HG02798 (cell line): Measurements from ENCODE around the gene ZNF501.

Source experiments
- ATAC-seq: cut with Tn5 transposase; IDR thresholded peaks from one replicate; pipeline ENCODE4 v1.9.1; 2021; ENCODE audit warnings: mild to moderate bottlenecking; ENCODE audit not compliant: unreplicated experiment, poor library complexity

The ZNF501 gene

DNA sequence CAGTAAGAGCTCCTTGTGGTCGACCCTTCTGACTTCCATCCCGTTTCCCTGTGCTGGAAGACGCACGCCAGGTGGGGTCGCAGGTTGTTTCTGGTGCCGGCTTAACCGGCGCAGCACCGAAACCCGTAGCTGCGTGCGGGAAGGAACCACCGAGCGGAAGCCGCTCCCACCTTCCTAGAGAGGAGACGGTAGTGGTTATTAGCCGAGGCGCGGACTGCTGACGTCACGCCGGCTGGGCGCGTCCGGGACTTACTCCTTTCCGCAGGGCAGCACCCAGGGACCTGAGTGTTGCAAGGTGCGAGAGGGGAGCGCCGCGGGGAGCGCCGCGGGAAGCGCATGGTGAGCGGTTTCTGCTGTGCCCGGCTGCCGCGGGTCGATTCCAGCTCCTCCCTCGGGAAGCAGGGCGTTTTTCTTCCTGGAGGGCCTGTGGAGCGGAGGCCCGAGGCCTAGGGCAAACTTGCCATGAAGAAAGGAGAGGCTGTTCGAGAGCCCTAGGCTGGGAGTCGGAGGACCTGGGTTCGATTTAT lies at the start of gene ZNF501:
ZNF501 (plus strand) TSS at position 252 of the 527 bp plus-strand sequence. CDS start 4,787 bp downstream, outside the sequence.
- peak; percentile 86 for ATAC-seq

DNA sequence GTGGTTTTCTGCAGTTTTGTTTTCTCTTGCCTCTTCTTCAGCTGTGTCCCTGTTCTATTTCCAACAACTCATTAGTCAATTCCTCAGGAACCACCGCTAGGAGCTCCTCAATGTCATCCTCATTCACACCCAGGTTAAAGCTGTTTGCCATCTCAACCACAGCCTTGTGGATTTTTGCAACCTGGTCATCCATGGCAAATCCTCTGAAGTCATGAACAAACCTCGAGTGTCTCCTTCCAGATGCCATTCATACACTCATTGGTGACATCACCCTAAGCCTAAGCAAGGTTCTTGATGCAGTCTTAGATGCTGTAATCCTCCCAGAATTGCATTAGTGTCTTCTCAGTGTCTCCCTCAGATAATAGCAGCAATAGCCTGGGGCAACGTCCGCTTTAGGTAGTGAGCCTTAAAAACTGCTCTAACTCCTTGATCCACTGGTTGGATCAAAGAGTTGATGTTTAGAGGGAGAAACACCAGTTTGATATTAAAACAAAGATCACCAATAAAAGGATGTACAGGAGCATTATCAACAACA lies 48.4 kb upstream of the ZNF501 start:
- ATAC-seq: no peak

DNA sequence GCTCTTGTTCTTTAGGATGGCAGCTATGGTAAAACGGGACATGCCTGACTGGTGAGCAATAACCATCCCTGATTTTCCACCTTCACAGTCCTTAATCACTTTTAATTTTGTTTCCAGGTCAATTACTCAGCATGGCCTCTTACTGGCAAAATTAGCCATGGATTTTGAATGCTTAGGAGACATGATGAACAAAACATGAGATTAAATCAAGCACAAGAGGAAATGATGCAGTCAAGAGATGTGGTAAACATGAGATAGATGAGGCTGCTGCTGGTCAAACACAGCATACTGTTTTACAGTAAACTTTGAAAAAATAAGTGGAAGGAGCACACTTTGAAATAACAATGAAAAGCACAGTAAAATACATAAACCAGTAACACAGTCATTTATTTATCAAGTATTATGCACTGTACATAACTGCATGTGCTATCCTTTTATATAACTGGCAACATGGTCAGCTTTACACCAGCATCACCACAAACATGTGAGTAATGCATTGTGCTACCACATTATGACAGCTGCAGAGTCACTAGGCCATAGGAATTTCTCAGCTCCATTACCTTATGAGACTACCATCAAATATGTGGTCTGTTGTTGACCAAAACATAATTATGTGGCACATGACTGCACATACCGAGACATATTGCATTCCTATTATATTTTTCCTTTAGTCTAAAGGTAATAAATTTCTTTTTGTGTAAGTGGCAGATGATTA lies 47.1 kb upstream of the ZNF501 start:
- ATAC-seq: no peak

DNA sequence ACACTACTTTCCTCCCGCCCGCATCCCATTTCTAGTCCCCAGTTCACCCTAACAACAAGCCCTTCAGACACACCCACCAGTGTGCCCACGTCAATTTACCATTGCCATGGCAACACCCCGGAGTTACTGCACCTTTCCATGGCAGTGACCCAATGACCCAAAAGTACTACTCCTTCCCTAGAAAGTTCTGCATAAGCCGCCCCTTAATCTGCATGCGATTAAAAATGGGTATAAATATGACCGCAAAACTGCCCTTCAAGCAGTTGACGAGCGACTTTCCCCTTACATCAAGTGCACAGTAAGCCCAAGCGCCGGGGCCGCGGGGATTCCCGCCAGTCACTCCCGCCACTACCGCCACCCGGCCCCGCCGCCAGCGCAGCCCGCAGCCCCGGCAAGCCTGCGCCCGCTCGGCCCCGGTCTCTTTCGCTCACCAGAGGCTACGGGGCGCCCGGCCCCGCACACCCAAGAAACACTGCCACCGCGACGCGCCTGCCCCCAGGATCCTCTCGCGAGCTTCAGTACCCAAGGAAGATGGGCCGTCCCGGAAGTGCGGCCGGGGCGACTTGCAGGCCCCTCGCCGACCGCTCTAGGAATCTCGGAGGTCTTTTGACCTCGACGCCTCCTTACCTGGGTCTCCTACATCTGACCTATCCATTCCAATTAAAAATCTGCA lies 44.2 kb upstream of the ZNF501 start:
- peak; percentile 93 for ATAC-seq

DNA sequence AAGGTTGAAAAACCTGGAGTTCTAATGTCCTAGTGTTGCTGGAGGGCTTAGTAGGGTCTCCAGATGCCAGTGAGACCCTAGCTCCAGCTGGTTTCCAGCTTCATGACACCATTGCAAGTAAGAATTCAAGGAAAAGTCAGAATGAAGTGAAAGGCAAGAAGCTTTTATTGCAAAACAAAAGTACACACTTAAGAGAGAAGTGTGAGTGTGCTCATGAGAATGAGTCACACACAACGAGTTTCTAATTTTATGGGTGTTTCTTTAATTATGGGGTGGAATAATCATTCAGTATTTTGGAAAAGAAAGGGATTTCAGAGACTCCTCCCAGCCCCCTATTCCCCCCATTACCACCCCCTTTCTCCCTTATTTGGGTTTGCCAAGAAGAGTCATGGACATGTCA lies 41.5 kb upstream of the ZNF501 start:
- ATAC-seq: no peak

DNA sequence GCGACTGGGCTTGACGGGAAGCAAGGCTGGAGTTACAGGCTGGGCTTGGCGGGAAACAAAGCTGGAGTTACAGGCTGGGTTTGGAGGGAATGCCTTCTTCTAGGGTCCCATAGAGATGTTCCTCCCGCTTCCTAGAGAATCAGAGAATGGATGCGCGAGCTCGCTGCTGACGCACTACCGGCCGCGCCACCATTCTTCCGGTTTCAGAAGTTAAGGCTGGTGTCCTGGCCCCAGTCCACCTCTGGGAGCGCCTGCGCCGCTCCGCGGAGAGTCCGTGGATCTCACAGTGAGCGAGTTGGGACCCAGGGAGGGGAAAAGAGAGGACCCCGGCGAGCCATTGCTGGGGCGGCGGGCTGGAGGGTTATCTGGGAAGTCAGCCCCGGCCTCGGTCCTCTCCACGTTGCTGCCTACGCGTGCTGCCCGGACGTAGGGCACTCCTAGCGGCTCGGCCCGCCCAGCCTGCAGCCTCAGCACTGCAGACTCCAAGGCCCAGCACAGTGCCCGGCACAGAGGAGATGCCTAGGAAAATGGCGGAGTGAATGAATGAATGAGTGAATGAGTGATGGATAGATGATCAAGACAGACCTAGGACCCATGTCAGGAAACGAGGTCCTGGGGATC lies 16.9 kb upstream of the ZNF501 start, which contains the start of gene ZNF502:
ZNF502 (plus strand) TSS at position 206 of the 621 bp plus-strand sequence. CDS start 7,602 bp downstream, outside the sequence.
- ATAC-seq: no peak

DNA sequence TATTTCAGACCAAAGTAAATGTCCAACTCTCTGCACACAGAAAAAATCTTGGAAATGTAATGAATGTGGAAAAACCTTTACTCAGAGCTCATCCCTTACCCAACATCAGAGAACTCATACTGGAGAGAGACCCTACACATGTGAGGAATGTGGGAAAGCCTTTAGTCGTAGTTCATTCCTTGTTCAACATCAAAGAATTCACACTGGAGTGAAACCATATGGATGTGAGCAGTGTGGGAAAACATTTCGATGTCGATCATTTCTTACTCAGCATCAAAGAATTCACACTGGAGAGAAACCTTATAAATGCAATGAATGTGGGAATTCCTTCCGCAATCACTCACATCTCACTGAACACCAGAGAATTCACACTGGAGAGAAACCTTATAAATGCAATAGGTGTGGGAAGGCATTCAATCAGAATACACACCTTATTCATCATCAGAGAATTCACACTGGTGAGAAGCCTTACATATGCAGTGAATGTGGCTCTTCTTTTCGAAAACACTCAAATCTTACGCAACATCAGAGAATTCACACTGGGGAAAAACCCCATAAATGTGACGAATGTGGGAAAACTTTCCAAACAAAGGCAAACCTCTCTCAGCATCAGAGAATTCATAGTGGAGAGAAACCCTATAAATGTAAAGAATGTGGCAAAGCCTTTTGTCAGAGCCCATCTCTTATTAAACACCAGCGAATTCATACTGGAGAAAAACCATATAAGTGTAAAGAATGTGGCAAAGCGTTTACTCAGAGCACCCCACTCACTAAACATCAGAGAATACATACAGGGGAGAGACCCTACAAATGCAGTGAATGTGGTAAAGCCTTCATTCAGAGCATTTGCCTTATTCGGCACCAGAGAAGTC lies 8.0 kb upstream of the ZNF501 start:
- ATAC-seq: no peak

DNA sequence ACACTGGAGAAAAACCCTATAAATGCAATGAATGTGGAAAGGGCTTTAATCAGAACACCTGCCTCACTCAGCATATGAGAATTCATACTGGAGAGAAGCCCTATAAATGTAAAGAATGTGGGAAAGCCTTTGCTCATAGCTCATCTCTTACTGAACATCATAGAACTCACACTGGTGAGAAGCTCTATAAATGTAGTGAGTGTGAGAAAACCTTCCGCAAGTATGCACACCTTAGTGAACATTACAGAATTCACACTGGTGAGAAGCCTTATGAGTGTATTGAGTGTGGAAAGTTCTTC lies 7.4 kb upstream of the ZNF501 start:
- no peak for ATAC-seq

DNA sequence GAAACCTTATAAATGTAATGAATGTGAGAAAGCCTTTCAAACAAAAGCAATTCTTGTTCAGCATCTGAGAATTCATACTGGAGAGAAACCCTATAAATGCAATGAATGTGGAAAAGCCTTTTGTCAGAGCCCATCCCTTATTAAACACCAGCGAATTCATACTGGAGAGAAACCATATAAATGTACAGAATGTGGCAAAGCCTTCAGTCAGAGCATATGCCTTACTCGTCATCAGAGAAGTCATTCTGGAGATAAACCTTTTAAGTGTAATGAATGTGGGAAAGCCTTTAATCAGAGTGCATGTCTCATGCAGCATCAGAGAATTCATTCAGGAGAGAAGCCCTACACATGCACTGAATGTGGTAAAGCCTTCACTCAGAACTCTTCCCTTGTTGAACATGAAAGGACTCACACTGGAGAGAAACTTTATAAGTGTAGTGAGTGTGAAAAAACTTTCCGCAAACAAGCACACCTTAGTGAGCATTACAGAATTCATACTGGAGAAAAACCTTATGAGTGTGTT lies 5.3 kb downstream of the ZNF501 start:
- no peak for ATAC-seq

DNA sequence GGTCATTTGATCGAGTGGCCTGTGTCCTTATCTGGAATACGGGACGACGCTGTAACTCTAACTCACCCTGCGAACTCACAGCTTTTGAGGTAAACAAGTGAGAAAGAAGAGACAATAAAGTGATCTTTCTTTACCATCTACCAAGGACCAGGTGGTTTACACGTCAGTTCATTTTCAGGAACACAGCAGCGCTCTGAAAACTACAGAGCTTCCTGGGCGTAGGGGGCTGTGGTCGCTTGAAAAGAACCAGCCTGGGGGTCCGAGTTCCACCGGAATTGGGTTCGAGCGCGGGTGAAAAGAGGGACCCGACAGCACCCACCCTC lies 31.6 kb downstream of the ZNF501 start:
- no peak for ATAC-seq

DNA sequence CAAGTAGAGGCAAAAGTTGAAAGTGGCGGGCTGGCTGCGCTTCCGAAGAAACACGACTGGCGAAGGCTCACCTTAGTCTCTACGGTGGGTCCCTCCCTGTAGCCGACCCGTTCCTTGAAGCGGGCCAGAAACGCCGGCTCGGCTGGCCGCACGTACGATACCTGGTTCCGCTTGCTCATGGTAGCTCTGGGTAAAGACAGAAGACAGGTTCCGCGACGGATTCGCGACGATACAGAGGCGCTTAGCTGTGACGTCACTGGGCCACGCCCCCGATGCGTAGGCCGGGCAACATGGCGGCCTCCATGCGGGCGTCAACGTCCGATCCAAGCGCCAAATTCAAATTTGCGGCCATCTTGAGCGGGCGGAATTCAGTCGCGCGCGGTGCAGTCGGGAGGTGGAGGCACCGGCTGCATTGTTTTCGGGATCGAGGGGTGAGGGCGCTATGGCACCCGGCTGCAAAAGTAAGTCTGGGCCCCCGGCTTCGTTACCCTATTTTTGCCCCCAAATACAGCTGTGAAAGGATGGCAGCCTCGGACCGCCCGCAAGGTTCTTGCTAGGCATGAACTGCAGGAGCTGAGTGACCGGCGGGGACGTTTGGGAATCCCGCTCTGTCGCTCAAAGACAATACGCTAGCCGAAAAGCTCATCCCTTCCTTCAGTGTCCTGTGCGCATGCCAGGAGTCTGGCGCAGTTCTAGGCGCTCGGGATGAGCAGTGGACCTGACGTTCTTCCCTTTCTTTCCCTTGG lies 32.2 kb downstream of the ZNF501 start, which contains the start of the genes KIAA1143 and KIF15:
KIAA1143 (minus strand) TSS at position 196 of the 746 bp plus-strand sequence; CDS start at position 179, 17 bp downstream.
KIF15 (plus strand) TSS at position 371 of the 746 bp plus-strand sequence; CDS start at position 443, 72 bp downstream.
- peak; percentile 94 for ATAC-seq

DNA sequence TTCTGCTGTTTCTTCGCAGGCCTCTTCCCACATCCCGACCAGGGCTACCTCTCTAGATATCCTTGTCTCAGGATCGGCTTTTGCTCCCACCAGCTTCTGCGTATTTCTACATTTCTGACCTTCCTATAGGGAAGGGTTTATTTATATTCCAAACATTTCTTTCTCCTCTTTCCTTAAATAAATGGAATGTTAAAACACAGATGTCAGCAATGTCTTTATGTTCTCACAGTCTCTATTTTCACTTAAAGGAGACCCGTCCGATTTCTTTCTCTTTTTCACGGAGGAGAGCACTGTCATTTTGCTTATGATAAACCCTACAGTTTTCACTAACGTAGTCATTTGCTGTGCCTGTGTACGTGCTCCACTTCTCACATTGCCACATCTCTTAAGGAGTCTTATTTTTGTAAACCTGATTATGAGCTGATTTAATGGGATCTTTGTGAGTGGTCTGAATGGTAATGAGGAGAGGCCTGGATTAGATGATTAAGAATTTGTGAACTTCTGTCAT lies 32.8 kb downstream of the ZNF501 start:
- no peak for ATAC-seq

DNA sequence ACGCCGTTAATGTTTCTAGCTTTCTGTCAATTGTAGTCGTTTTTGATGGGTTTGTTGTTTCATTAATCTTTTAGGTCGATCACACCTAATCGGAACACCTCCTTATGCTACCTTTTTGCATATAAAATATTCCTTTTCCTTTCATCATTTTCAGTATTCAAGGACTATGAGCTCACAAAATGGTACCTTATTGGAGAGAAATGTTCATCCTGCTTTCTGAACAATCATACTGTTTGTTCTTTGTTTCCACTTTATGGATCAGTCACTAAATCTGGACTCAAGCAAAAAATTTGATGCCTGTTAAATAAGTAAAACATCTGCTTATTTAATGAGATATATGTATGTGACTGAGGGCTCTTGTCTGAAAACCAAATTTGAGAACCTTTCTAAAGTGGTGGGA lies 33.3 kb downstream of the ZNF501 start:
- no peak for ATAC-seq

DNA sequence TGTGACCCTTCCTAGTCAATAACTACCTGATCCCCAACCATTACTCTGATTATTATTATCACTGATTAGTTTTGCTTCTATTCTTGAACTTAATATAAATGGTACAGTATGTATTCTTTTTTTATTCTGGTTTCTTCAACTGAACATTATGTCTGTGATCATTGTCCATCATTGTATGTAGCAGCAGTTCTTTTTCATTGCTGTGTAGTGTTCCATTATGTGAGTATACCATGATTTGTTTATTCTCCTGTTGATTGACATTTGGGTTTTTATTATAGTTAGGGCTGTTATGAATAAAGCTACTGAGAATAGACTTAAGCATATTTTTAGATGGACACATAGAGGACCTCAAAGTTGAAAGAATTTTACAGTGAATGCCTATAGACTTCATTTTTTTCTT lies 34.8 kb downstream of the ZNF501 start:
- no peak for ATAC-seq

DNA sequence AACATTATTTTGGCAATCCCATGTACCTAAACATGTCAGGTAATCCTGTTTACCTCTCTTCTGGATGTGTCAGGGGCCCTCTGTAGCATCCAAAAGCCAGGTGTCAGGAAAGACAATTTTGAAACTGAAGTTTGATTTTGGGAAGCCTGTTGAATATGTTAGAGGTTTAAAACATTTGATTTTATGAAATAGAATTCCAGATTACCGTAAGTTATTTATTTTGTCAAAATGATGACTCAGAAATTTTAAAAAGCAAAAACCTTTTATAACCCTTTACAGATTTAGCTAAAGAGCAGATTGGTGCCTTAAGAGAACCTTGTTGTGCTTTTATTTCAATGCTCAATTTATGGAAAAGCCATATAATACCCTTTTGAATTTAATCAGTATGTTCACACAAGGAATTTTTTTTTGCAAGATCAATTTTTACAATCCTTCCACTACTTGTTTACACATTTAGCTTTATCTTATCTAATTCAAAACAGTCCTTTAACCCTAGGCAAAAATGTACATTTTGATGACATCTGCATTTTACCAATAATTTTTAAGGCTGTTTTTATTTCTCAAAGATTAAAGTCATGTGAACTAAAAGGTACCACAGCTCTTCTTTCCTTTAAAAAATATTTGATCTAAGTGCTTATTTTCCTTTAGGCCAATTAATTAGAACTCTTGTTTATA lies 42.1 kb downstream of the ZNF501 start:
- ATAC-seq: no peak

DNA sequence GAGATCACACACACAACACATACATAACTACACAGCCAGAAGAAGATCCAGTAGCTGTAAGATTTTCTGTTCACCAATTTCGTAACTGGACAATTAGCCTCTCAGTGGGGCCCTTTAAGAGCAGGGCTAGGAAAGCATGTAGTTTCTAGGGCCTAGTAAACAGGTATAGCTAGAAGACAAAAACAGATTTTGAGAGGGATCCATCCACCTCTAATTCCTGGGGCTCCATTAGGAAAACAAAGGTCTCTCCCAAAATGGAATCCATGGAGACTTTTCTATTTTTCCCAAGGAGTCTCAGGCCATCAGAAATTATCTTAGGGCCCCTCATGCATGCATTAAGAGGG lies 42.6 kb downstream of the ZNF501 start:
- ATAC-seq: no peak

DNA sequence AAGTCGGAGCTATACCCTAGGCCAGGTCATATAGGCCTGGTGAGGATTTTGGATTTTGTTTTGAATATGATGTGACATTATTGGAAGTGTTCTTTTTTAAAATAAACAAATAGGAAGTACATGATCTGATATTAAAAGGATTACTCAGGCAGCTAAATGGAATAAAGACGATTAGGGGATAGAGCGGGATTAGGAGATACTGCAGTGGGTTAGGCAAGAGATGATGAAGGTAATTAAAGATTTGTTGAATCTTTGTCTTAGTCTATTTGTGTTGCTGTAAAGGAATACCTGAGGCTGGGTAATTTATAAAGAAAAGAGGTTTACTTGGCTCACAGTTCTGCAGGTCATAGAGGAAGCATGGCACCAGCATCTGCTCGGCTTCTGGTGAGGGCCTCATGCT lies 53.5 kb downstream of the ZNF501 start:
- ATAC-seq: no peak
